GM10266 (cell line): ENCODE measurements around the gene RNF141.

ENCODE experiments used
- DNase-seq: peaks from one replicate; pipeline ENCODE4 v3.0.0; 2012; ENCODE audit errors: extremely low spot score
- CTCF ChIP-seq: IDR thresholded peaks from 2 replicates; pipeline ENCODE4 v1.5.1; 2012; ENCODE audit warnings: mild to moderate bottlenecking, low read depth; ENCODE audit not compliant: control insufficient read depth, insufficient read depth; ENCODE audit errors: missing control alignments

RNF141 gene

GRCh38 chr11:10493041-10493663, 47.8 kb downstream of the RNF141 start:
- TF ChIP-seq CTCF, result no peak
- no peak for DNase-seq

- DNase-seq, result no peak
- TF ChIP-seq CTCF, result no peak
These were observed 48.9 kb downstream of the RNF141 start for GRCh38 chr11:10492084-10492483.

GRCh38 chr11:10490398-10491241, 50.4 kb downstream of the RNF141 start:
- no peak for TF ChIP-seq CTCF
- DNase-seq, result no peak

- no peak for TF ChIP-seq CTCF
- no peak for DNase-seq
These were observed 51.0 kb downstream of the RNF141 start for GRCh38 chr11:10490032-10490397.

GRCh38 chr11:10488934-10489691, 51.9 kb downstream of the RNF141 start:
- no peak for TF ChIP-seq CTCF
- DNase-seq, result peak; percentile 51

GRCh38 chr11:10488121-10488933, 52.7 kb downstream of the RNF141 start:
- DNase-seq, result no peak
- no peak for TF ChIP-seq CTCF
